Activated naive CD4-positive, alpha-beta T cell treated with anti-CD3 and anti-CD28 coated beads, Interleukin-2, amount 10 ng/mL, durations not matched to agents 7 days and 5 days (primary cell): Measurements from ENCODE around the gene PTX4.

Experiments used
- CTCF ChIA-PET: fragments of 350-600 bp; sonication (Branson Sonifier 250); formaldehyde crosslinking; loops from one replicate; lab custom pipeline; 2021; ENCODE audit warnings: antibody characterized with exemption; lab: Charles Lee
- DNase-seq: peaks from one replicate; pipeline ENCODE4 v3.0.0-alpha.2; 2020
- H3K27ac Mint-ChIP-seq: one replicate; pipeline ENCODE4 v1.8.0; 2021; ENCODE audit warnings: mild to moderate bottlenecking, moderate library complexity, mixed read lengths
- H3K27me3 Mint-ChIP-seq: one replicate; pipeline ENCODE4 v1.8.0; 2021; ENCODE audit warnings: mild to moderate bottlenecking, mixed read lengths
- H3K36me3 Mint-ChIP-seq: one replicate; pipeline ENCODE4 v1.8.0; 2021; ENCODE audit warnings: mixed read lengths
- H3K4me1 Mint-ChIP-seq: one replicate; pipeline ENCODE4 v1.8.0; 2021; ENCODE audit warnings: mixed read lengths
- H3K4me3 Mint-ChIP-seq: one replicate; pipeline ENCODE4 v1.8.0; 2021; ENCODE audit warnings: mild to moderate bottlenecking, moderate library complexity, mixed read lengths
- H3K9me3 Mint-ChIP-seq: one replicate; pipeline ENCODE4 v1.8.0; 2021; ENCODE audit warnings: mixed read lengths

PTX4 gene

GRCh38 chr16:1510941-1511351 lies 22.2 kb upstream of the PTX4 start:
- peaks cover 21% of the 10 kb centered on the region for H3K36me3 Mint-ChIP-seq
- H3K9me3 Mint-ChIP-seq: peaks cover 4% of the 10 kb centered on the region
- H3K27ac Mint-ChIP-seq: no peak overlapping the region
- DNase-seq: no peak
- no peak overlapping the region for H3K4me3 Mint-ChIP-seq
- H3K27me3 Mint-ChIP-seq: no peaks in the 10 kb centered on the region
- H3K4me1 Mint-ChIP-seq: no peaks in the 10 kb centered on the region
- CTCF ChIA-PET: no interaction called here

DNA sequence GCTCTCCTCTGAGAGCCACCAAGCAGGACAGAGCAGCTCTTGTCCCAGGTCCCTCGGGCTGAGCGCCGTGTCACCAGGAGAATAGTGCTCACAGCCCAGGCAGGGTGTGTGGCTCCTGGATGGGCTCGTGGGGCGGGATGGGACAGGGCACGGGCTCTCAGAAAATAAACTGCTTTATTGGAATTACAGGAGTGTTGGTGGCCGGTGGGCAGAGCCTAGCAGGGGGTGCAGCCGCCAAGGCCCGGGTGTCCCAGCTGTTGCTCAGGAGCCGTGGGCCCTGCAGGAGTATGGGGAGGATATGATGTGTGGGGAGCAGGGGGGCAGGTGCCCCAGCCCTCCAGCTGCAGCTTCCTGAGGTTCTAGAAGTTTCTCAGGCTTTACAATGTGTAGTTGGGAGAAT lies 21.5 kb upstream of the PTX4 start:
- H3K27me3 Mint-ChIP-seq: no peaks in the 10 kb centered on the region
- no peak for DNase-seq
- CTCF ChIA-PET: no interaction called here
- H3K9me3 Mint-ChIP-seq: peaks cover 4% of the 10 kb centered on the region
- no peak overlapping the region for H3K27ac Mint-ChIP-seq
- H3K4me3 Mint-ChIP-seq: no peak overlapping the region
- no peaks in the 10 kb centered on the region for H3K4me1 Mint-ChIP-seq
- H3K36me3 Mint-ChIP-seq: peaks cover 21% of the 10 kb centered on the region

GRCh38 chr16:1509307-1510221 lies 20.8 kb upstream of the PTX4 start:
- CTCF ChIA-PET: no interaction called here
- no peak for DNase-seq
- Mint-ChIP-seq H3K27me3 (no peaks in the 10 kb centered on the region), H3K4me3 (no peak overlapping the region), H3K9me3 (peaks cover 3% of the 10 kb centered on the region), H3K36me3 (peaks cover 18% of the 10 kb centered on the region), H3K27ac (no peak overlapping the region), H3K4me1 (no peaks in the 10 kb centered on the region)

- Mint-ChIP-seq H3K4me3 (no peak overlapping the region), H3K27ac (no peak overlapping the region), H3K4me1 (no peaks in the 10 kb centered on the region), H3K27me3 (no peaks in the 10 kb centered on the region), H3K9me3 (no peaks in the 10 kb centered on the region), H3K36me3 (peaks cover 19% of the 10 kb centered on the region)
- CTCF ChIA-PET: no interaction called here
- no peak for DNase-seq
These were observed 19.9 kb upstream of the PTX4 start for GRCh38 chr16:1508494-1509187.

DNA sequence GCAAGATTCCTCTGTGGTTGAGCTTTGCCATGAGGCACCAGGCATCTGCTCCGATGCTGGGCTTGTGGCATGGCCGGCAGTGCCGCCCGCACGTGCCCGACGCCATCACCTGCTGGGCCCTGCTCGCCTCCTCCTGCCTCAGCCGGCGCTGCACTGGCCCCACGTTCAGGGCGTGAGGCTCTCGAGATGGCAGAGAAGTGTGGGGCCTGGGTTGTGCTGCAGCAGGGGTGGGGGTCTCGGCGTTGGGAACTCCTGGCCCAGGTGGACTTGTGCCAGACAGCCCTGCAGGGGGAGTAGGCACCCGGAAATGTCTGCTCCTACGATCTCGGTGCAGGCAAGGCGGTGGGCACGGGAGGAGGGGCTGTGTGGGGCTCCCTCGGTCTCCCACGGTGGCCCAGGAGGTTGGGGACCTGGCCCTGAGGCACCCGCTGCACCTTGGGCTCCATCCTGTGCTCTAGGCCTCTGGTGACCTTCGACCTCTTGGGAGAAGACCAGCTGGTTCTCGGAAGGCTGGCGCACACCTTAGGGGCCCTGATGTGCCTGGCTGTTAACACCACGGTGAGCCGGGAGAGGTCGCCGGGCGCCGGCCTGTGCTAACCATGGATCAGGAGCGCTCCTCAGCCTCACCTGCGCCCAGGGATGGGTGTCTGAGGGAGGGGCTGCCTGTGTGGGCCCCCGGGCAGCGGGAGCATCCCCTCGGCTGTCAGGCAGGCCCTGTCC lies 17.9 kb upstream of the PTX4 start:
- CTCF ChIA-PET: no interaction called here
- no peak for DNase-seq
- Mint-ChIP-seq H3K27ac (no peak overlapping the region), H3K9me3 (no peaks in the 10 kb centered on the region), H3K36me3 (peaks cover 21% of the 10 kb centered on the region), H3K4me1 (no peaks in the 10 kb centered on the region), H3K4me3 (no peak overlapping the region), H3K27me3 (no peaks in the 10 kb centered on the region)

DNA sequence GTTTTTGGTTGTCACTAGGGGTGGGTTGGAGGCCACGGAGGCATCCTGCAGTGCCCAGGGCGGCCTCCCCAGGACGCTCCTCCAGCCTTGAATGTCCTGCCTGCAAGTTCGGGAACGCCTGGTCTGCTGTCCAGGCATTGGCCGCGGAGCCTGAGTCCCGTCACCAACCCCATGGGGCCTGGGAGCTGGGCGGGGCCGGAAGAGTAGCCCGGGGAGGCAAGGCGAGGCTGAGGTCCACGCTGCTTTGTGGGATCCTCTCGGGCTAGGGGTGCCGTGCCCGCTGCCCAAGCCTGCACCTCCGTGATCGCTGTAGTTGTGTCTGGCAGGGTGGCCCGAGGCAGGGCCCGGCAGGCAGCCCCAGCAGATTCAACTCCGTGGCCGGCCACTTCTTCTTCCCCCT lies 17.2 kb upstream of the PTX4 start:
- Mint-ChIP-seq H3K4me1 (no peaks in the 10 kb centered on the region), H3K27ac (no peak overlapping the region), H3K4me3 (no peak overlapping the region), H3K36me3 (peaks cover 17% of the 10 kb centered on the region), H3K9me3 (no peaks in the 10 kb centered on the region), H3K27me3 (no peaks in the 10 kb centered on the region)
- CTCF ChIA-PET: no interaction called here
- DNase-seq: no peak

DNA sequence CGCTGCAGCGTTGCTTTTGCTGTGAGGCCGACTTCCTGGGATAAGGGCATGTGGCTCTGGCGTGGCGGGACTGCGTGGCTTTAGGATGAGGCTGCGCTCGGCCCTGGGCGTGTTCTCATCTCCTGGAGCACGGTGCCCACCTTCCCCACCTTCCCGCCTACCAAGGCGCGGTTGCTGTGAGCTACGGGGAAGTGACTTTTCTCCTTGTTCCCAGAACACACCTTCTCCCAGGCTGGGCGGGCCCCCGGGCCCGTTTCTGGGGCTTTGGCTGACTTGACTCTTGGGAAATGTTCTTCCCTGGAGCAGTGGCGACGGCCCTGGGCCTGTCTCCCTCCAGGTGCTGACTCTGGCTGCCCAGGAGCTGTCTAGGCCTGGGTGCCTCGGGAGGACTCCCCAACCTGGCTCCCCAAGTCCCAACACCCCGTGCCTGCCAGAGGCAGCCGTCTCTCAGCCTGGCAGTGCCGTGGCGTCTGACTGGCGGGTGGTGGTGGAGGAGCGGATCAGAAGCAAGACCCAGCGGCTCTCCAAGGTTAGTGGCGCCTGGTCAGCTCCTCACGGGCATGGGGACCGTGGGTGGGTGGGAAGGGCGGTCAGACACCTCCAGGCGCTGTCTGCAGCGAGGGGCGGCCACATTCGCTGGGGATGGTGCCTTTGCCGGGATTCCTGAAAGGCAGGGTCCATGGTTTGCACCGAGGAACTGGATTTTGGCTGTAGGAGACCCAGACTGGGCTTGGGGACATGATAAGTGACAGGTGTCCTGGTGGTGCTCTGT lies 16.5 kb upstream of the PTX4 start:
- Mint-ChIP-seq H3K4me1 (no peaks in the 10 kb centered on the region), H3K27me3 (no peaks in the 10 kb centered on the region), H3K27ac (no peak overlapping the region), H3K36me3 (peaks cover 17% of the 10 kb centered on the region), H3K4me3 (no peak overlapping the region), H3K9me3 (no peaks in the 10 kb centered on the region)
- CTCF ChIA-PET: no interaction called here
- DNase-seq: no peak

DNA sequence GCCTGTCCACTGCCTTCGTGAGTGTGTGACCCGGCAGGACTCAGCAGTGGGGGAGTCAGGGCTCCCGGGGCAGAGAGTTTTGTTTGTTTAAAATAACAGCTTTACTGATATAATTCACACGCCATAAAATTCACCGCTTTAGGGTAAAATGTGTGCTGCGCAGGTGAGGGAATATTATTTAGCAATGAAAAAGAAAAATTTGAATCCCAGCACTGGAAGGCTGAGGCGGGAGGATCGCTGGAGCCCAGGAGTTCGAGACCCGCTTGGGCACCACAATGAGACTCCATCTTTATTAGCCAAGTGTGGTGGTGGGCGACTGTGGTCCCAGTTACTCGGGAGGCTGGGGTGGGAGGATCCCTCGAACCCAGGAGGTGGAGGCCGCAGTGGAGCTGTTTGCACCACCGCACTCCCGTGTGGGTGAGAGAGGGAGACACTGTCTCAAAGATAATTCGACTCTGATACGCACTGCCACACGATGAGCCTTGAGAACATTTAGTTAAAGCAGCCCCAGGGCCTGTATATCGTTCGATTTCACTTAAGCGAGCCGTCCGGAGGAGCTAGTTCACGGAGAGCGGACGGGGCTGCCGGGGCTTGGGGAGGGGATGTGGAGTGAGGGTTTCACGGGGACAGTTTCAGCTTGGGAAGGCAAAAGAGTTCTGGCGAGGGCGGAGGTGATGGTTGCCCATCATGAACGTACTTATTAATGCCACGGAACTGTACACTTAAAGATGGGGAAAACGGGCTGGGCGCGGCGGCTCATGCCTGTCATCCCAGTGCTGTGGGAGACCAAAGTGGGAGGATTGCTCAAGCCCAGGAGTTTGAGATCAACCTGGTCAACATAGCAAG lies 14.6 kb upstream of the PTX4 start:
- no peak overlapping the region for H3K27ac Mint-ChIP-seq
- peaks cover 22% of the 10 kb centered on the region for H3K36me3 Mint-ChIP-seq
- no peaks in the 10 kb centered on the region for H3K27me3 Mint-ChIP-seq
- H3K9me3 Mint-ChIP-seq: no peaks in the 10 kb centered on the region
- CTCF ChIA-PET: interaction anchor here (0.6 to 0.7 kb wide), 2 partner anchors 36 to 311 kb away, joined by 3 read pairs; no protein-coding TSS in a partner anchor
- no peaks in the 10 kb centered on the region for H3K4me1 Mint-ChIP-seq
- no peak overlapping the region for H3K4me3 Mint-ChIP-seq
- DNase-seq: no peak

DNA sequence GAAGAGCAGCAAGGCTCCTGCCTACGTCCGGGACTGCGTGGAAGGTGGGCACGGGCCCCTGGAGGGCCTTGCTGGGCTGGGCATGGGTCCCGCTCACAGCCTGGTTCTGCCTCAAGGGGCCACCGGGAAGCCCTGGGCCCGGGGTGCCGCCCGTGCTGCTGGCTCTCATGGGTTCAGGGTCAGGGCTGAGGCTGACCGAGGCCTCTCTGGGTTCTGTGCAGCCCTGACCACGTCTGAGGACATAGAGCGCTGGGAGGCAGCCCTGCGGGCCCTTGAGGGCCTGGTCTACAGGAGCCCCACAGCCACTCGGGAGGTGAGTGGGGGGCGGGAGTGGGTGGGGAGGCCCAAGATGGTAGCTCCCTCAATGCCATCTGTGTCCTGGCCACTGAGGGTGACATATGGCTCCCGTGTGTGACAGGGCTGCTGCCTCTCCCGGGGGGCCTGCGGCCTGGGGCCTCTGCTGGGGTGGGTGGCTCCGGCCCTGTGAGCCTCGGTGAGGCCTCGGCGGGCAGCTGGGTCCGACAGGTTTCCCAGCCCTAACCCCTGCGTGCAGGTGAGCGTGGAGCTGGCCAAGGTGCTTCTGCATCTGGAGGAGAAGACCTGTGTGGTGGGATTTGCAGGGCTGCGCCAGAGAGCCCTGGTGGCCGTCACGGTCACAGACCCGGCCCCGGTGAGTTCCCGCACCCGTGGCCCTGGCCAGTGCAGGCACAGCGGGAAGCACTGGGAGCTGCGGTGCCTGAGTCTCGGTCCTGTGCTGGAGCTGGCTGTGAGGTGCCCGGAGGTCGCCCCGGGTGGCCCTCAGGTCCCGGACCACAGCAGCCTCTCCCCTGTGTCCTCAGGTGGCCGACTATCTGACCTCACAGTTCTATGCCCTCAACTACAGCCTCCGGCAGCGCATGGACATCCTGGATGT lies 13.6 kb upstream of the PTX4 start:
- Mint-ChIP-seq H3K27me3 (no peaks in the 10 kb centered on the region), H3K4me1 (no peaks in the 10 kb centered on the region), H3K9me3 (no peaks in the 10 kb centered on the region), H3K36me3 (peaks cover 23% of the 10 kb centered on the region), H3K4me3 (no peak overlapping the region), H3K27ac (no peak overlapping the region)
- no peak for DNase-seq
- CTCF ChIA-PET: interaction anchor here (0.7 kb wide), 1 partner anchor 37 kb away, joined by 3 read pairs; no protein-coding TSS in a partner anchor

GRCh38 chr16:1501630-1502029 lies 12.9 kb upstream of the PTX4 start:
- Mint-ChIP-seq H3K9me3 (no peaks in the 10 kb centered on the region), H3K36me3 (peaks cover 25% of the 10 kb centered on the region), H3K4me3 (no peak overlapping the region), H3K4me1 (no peaks in the 10 kb centered on the region), H3K27me3 (no peaks in the 10 kb centered on the region), H3K27ac (no peak overlapping the region)
- no peak for DNase-seq
- CTCF ChIA-PET: no interaction called here

DNA sequence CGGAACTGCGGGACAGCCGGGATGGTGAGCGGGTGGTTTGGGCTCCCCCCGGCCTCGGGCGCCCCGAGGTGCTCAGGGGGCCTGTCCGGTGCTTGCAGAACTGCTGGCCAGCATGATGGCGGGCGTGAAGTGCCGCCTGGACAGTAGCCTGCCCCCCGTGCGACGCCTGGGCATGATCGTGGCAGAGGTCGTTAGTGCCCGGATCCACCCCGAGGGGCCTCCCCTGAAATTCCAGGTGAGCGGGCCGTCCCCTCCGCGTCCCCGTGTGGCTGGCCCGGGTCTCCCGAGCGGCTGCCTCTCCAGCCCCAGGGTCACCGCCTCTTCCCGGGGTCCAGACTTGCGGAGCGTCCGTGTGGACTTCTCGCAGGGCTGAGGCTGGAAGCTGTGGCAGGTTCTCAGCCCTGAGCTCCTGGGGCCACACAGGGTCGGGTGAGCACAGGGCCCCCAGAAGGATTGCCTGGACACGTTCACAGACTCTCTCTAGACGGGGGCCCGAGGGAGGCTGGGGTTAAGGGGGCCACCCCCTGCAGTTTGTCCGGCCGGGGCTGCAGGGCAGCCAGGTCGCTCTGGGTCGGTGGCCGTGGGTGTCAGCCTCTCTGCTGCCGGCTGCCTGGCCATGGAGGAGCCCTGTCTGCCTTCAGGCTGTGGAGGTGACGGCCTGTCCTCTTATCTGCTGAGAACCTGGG lies 11.9 kb upstream of the PTX4 start:
- no peak for DNase-seq
- H3K4me3 Mint-ChIP-seq: no peak overlapping the region
- CTCF ChIA-PET: no interaction called here
- no peak overlapping the region for H3K27ac Mint-ChIP-seq
- H3K36me3 Mint-ChIP-seq: peaks cover 23% of the 10 kb centered on the region
- H3K4me1 Mint-ChIP-seq: no peaks in the 10 kb centered on the region
- no peaks in the 10 kb centered on the region for H3K9me3 Mint-ChIP-seq
- no peaks in the 10 kb centered on the region for H3K27me3 Mint-ChIP-seq
